K562 (cell line): ENCODE data around the gene IKBKE. TPM values are rescaled to one million over a fixed set of nuclear protein-coding genes. Genes with fewer than 3 reads are reported as not detected.

Experiments used
- ATAC-seq: fragments of 200-7000 bp; cut with Tn5 transposase; 3 replicates; pipeline ENCODE4 v1.9.1; 2020; ENCODE audit warnings: moderate library complexity
- BruUV-seq: library from RNA; stranded (reverse); fragments of 400-500 nt; replicated peaks from 2 replicates; lab custom pipeline; 2021; lab: Mats Ljungman, UMichigan
- CTCF ChIA-PET: fragments of 300-600 bp; formaldehyde crosslinking; extraction: SDS; loops from one replicate; lab custom pipeline; 2021; ENCODE audit warnings: low intra/inter-chr PET ratio; lab: Yijun Ruan, JAX
- POLR2A ChIA-PET: fragments of 300-600, 350-650 bp; sonication (Branson Sonifier 250); formaldehyde crosslinking; extraction: SDS; loops from one replicate; lab custom pipeline; 2021; ENCODE audit warnings: antibody characterized with exemption, inconsistent platforms; lab: Yijun Ruan, JAX
- DNase-seq, 4 experiments: peaks; one replicate each; pipeline versions ENCODE4 v3.0.0 to v3.0.0-alpha.2; 2011 to 2018; ENCODE audit warnings: low spot score in 3 of 4, mixed read lengths in 3 of 4; ENCODE audit errors: extremely low read depth in 1 of 4
- FAIRE-seq: peaks from 2 replicates; lab custom pipeline; 2011; peaks lifted over from hg19 to GRCh38; lab: Jason Lieb, UNC
- H2AFZ ChIP-seq: 2 replicates; pipeline ENCODE4 v1.6.0; 2011; ENCODE audit warnings: low read depth, low read length, control low read depth, inconsistent platforms
- H3K27ac ChIP-seq: fragments of 200-600 bp; 3 replicates; pipeline ENCODE4 v1.8.0; 2011; ENCODE audit warnings: low read depth, mild to moderate bottlenecking, control low read depth, inconsistent platforms, low read length, moderate library complexity, mixed read lengths; ENCODE audit errors: extremely low read depth
- H3K27me3 ChIP-seq, 2 experiments: fragments of 300-600 bp in 1 of 2; 2 replicates in 1 of 2; 3 replicates in 1 of 2; pipeline versions ENCODE4 v1.6.0 to v1.8.0; 2011; ENCODE audit warnings: inconsistent platforms in 2 of 2, low read length in 2 of 2, mild to moderate bottlenecking in 1 of 2, mixed read lengths in 1 of 2, moderate library complexity in 1 of 2; ENCODE audit not compliant: control insufficient read depth in 2 of 2, insufficient read depth in 2 of 2
- H3K36me3 ChIP-seq: fragments of 300-600 bp; 3 replicates; pipeline ENCODE4 v1.8.0; 2011; ENCODE audit warnings: mild to moderate bottlenecking, low read length, inconsistent platforms; ENCODE audit not compliant: control insufficient read depth, insufficient read depth
- H3K4me1 ChIP-seq, 2 experiments: fragments of 200-600 bp in 1 of 2; replicated peaks in 1 of 2; 2 replicates in 1 of 2; 3 replicates in 1 of 2; pipeline versions ENCODE4 v1.5.1 to v1.8.0; 2011; ENCODE audit warnings: inconsistent platforms in 2 of 2, low read length in 2 of 2, mild to moderate bottlenecking in 1 of 2, mixed read lengths in 1 of 2, moderate library complexity in 1 of 2; ENCODE audit not compliant: control insufficient read depth in 2 of 2, insufficient read depth in 2 of 2
- H3K4me2 ChIP-seq: 2 replicates; pipeline ENCODE4 v1.6.1; 2011; ENCODE audit warnings: low read length, control low read depth, inconsistent platforms, mixed read lengths; ENCODE audit not compliant: insufficient read depth
- H3K4me3 ChIP-seq: fragments of 200-600 bp; sonication (generic), shearing (Covaris generic); 2 replicates; pipeline ENCODE4 v1.5.1; 2016; ENCODE audit warnings: control low read depth, inconsistent platforms
- H3K79me2 ChIP-seq: fragments of 200-600 bp; 3 replicates; pipeline ENCODE4 v1.8.0; 2011; ENCODE audit warnings: low read length, inconsistent platforms; ENCODE audit not compliant: control insufficient read depth, insufficient read depth
- H3K9ac ChIP-seq, 2 experiments: 2 replicates each; pipeline versions ENCODE4 v1.6.0 to v1.6.1; 2011; ENCODE audit warnings: low read depth in 2 of 2, low read length in 2 of 2, control low read depth in 1 of 2, inconsistent platforms in 1 of 2, mild to moderate bottlenecking in 1 of 2, mixed read lengths in 1 of 2; ENCODE audit not compliant: insufficient read depth in 1 of 2
- H3K9me1 ChIP-seq: one replicate; pipeline ENCODE4 v1.6.0; 2011; ENCODE audit warnings: inconsistent platforms, mild to moderate bottlenecking, low read length, moderate library complexity; ENCODE audit not compliant: control insufficient read depth, insufficient read depth
- H3K9me3 ChIP-seq: replicated peaks from 2 replicates; pipeline ENCODE4 v1.5.1; 2011; ENCODE audit warnings: low read depth, low read length, inconsistent platforms; ENCODE audit not compliant: control insufficient read depth, insufficient read depth
- H4K20me1 ChIP-seq: replicated peaks from 2 replicates; pipeline ENCODE4 v1.6.1; 2011; ENCODE audit warnings: low read length, inconsistent platforms, mixed read lengths; ENCODE audit not compliant: control insufficient read depth, insufficient read depth
- MAZ ChIP-seq, 2 experiments: fragments of 450-650 bp in 1 of 2; sonication (generic) in 1 of 2; formaldehyde crosslinking; IDR thresholded peaks in 1 of 2; conservative IDR thresholded peaks in 1 of 2; 2 replicates each; pipeline versions ENCODE4 v1.4.0 to v1.5.0; 2020; ENCODE audit warnings: mild to moderate bottlenecking in 1 of 2, missing genetic modification reagents in 1 of 2
- STAG1 ChIP-seq: sonication (generic); formaldehyde crosslinking; IDR thresholded peaks from 2 replicates; pipeline ENCODE4 v1.5.0; 2020; ENCODE audit warnings: missing genetic modification reagents, borderline replicate concordance
- ZNF197 ChIP-seq: fragments of 200-800 bp; sonication (Bioruptor generic); IDR thresholded peaks from 2 replicates; pipeline ENCODE4 v1.6.1; 2016; ENCODE audit warnings: low read depth, missing genetic modification characterization, missing compliant biosample characterization
- ZNF583 ChIP-seq: fragments of 250-450 bp; sonication (Bioruptor Pico); IDR thresholded peaks from 2 replicates; pipeline ENCODE4 v1.4.0; 2020
- WGBS: fragments of 100-300 bp; shearing (Covaris generic); methylation state at CpG from one replicate; pipeline ENCODE4 v1.1.6; 2016; ENCODE audit warnings: low coverage, mixed read lengths; ENCODE audit not compliant: insufficient coverage; ENCODE audit errors: missing lambda C conversion rate; 5-methylcytosine and 5-hydroxymethylcytosine counted together
- in situ Hi-C: fragments of 300-500 bp; cut with MboI; formaldehyde crosslinking; loops from 4 replicates; pipeline ENCODE4 v1.15.0; 2018; ENCODE audit warnings: inconsistent platforms, mixed read lengths
- intact Hi-C: fragments of 100-400 bp; cut with micrococcal nuclease; formaldehyde crosslinking; loops from 2 replicates; pipeline ENCODE4 v1.14.2; 2022
- polyA plus RNA-seq, 8 experiments: library from polyadenylated mRNA; depleted of rRNA in 4 of 8; stranded (reverse) in 5 of 8; unstranded in 3 of 8; fragments of >200 nt; fragmentation: Nextera tagmentation in 2 of 8; fragmentation: Illumina TruSeq in 1 of 8; extraction: Ambion mirVana in 2 of 8; extraction: Trizol in 1 of 8; gene quantifications; 2 replicates each; pipeline versions ENCODE4 v1.2.1 to v1.2.3, GENCODE V29; 2011 to 2014; ENCODE audit warnings: inconsistent platforms in 1 of 8, missing spikeins in 1 of 8
- total RNA-seq, 7 experiments: library from RNA; depleted of rRNA in 6 of 7; stranded (reverse); fragments of >200 nt in 6 of 7; fragmentation: Illumina TruSeq in 2 of 7; extraction: Trizol in 2 of 7; gene quantifications; 2 replicates each; pipeline versions ENCODE4 v1.2.1 to v1.2.3, GENCODE V29; 2011 to 2021; ENCODE audit warnings: low replicate concordance in 1 of 7
- TF ChIP-seq, protein P1 (sequence below): sonication (generic); formaldehyde crosslinking; IDR thresholded peaks from 2 replicates; pipeline ENCODE4 v1.8.0; 2022; ENCODE audit warnings: missing genetic modification reagents, mild to moderate bottlenecking, moderate library complexity, borderline replicate concordance
- TF ChIP-seq, protein P2 (sequence below), 3 experiments: fragments of 200-800 bp in 1 of 3; fragments of 250-450 bp in 1 of 3; fragments of 450-650 bp in 1 of 3; sonication (Bioruptor Pico) in 1 of 3; sonication (Bioruptor generic) in 1 of 3; formaldehyde crosslinking in 1 of 3; IDR thresholded peaks; 2 replicates each; pipeline versions ENCODE4 v1.6.1 to v1.8.0; 2016 to 2022; ENCODE audit warnings: mild to moderate bottlenecking in 2 of 3, missing genetic modification characterization in 2 of 3, missing compliant biosample characterization in 1 of 3, moderate library complexity in 1 of 3
- TF ChIP-seq, protein P3 (sequence below): fragments of 250-450 bp; sonication (Bioruptor Pico); IDR thresholded peaks from 2 replicates; pipeline ENCODE4 v1.4.0; 2020; ENCODE audit warnings: mild to moderate bottlenecking, moderate library complexity
- TF ChIP-seq, protein P4 (sequence below): sonication (generic); IDR thresholded peaks from 2 replicates; pipeline ENCODE4 v1.6.1; 2016

Gene IKBKE
- total and polyA plus RNA-seq, 9 of the 15 experiments (the other 6 are each of a cell fraction or from before 2014, with no cell fraction given), result 2.3 to 9.0 (median 4.8) TPM

DNA sequence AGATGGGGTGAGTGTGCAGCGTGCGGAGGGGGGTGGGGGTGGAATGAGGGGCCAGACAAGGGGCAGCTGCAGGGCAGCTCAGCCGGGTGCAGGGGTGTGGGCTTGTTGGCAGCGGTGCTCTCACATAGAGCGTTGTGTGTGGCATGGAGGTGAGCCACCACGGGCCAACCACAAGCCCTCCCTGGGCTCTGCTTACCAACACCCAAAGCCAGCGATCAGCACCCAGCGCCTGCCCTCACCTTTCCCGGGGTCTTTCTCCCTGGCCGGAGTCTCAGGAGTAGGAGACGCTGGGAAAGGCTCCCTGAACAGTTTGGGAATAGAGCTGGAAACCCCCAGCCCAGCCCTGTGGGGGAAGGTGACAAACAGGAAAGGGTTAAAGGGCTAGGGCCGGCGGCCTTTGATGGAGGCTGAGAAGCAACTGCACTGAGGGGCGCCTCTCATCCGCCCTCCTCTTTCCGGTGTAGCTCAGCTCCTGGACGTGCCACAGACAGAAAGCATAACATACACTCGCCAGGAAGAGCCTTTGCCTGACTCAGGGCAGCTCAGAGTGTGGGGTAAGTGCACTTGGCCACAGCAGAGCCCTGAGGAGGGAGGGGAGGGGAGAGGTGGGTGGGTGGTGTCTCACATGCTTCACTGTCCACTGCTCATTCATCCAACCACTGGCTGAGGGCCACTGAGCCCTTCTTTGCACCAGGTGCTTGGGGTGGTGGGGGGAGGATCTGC, 577 bp downstream of the IKBKE start (continued):
- TF ChIP-seq, protein P1, sequence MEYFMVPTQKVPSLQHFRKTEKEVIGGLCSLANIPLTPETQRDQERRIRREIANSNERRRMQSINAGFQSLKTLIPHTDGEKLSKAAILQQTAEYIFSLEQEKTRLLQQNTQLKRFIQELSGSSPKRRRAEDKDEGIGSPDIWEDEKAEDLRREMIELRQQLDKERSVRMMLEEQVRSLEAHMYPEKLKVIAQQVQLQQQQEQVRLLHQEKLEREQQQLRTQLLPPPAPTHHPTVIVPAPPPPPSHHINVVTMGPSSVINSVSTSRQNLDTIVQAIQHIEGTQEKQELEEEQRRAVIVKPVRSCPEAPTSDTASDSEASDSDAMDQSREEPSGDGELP (CRISPR knock-in tag), result 0 out of 2 replicates have a peak, but pooled peaks have one; percentile 52
- 0 out of 4 replicates have a peak, but pooled peaks of 1 of the 2 experiments have one; percentile 6 for TF ChIP-seq MAZ (CRISPR knock-in tag; conservative IDR thresholded peaks at IDR 0.05 in 1 of 2, IDR thresholded peaks at IDR 0.05 in 1 of 2)
- TF ChIP-seq, all 486 proteins: peak for 11

DNA sequence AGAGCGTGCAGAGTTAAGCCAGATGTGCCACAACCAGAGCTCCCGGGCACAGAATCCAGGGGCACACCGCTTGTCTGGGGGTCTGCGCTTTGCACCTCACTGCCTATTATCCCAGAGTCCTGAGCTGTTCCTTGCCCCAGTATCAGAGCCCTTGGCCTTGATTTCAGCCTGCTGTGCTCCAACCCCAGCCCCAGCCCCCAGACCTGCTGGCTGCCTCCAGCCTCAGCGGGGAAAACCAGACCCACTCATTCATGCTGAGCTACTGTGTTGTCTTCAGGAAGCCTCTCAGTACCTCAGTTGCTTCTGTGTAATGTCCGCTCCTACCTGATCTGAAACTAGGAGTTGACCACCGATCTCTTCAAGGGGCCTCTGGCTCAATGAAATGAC, 1.1 kb downstream of the IKBKE start:
- FAIRE-seq (no peak), DNase-seq (no peak), ATAC-seq (no peak)
- peak overlapping the region; percentile 77; the same call in 1 of the 2 replicates for H3K4me2 ChIP-seq
- ChIA-PET POLR2A (interaction anchor here (1.1 to 1.5 kb wide), 4 partner anchors 12 to 69 kb away, joined by 3 to 5 read pairs (median 4); no protein-coding TSS in a partner anchor), CTCF (no interaction called here)
- no TSS peak for BruUV-seq
- intact Hi-C loops, result loop anchor here (10.0 kb wide), 1 partner anchor 603 kb away; no protein-coding TSS in a partner anchor
- H4K20me1 ChIP-seq, result no peaks in the 10 kb centered on the region
- H3K36me3 ChIP-seq, result no peaks in the 10 kb centered on the region
- no peak overlapping the region for H2AFZ ChIP-seq
- no peaks in the 10 kb centered on the region for H3K9me1 ChIP-seq
- 70% methylated on average over 7 of the region's 7 CpGs for WGBS
- in situ Hi-C loops, result no loop called here
- H3K4me1 ChIP-seq, result peaks cover 22 to 41% of the 10 kb centered on the region in 2 experiments
- peak overlapping the region in 1 of 2 experiments; percentile 89; a peak in 2 of 4 replicates for H3K9ac ChIP-seq
- H3K4me3 ChIP-seq, result no peak overlapping the region
- no peaks in the 10 kb centered on the region for H3K79me2 ChIP-seq
- H3K9me3 ChIP-seq, result no peaks in the 10 kb centered on the region
- no peak overlapping the region for H3K27ac ChIP-seq
- peaks cover 3 to 22% of the 10 kb centered on the region in 2 experiments; a peak in 3 of 5 replicates for H3K27me3 ChIP-seq
- TF ChIP-seq STAG1 (CRISPR knock-in tag) (no peak), ZNF197 (no peak), ZNF583 (CRISPR knock-in tag) (no peak)
- TF ChIP-seq, protein P2, sequence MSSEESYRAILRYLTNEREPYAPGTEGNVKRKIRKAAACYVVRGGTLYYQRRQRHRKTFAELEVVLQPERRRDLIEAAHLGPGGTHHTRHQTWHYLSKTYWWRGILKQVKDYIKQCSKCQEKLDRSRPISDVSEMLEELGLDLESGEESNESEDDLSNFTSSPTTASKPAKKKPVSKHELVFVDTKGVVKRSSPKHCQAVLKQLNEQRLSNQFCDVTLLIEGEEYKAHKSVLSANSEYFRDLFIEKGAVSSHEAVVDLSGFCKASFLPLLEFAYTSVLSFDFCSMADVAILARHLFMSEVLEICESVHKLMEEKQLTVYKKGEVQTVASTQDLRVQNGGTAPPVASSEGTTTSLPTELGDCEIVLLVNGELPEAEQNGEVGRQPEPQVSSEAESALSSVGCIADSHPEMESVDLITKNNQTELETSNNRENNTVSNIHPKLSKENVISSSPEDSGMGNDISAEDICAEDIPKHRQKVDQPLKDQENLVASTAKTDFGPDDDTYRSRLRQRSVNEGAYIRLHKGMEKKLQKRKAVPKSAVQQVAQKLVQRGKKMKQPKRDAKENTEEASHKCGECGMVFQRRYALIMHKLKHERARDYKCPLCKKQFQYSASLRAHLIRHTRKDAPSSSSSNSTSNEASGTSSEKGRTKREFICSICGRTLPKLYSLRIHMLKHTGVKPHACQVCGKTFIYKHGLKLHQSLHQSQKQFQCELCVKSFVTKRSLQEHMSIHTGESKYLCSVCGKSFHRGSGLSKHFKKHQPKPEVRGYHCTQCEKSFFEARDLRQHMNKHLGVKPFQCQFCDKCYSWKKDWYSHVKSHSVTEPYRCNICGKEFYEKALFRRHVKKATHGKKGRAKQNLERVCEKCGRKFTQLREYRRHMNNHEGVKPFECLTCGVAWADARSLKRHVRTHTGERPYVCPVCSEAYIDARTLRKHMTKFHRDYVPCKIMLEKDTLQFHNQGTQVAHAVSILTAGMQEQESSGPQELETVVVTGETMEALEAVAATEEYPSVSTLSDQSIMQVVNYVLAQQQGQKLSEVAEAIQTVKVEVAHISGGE (CRISPR knock-in tag; IDR thresholded peaks at IDR 0.05), result no peak
- TF ChIP-seq, protein P3, sequence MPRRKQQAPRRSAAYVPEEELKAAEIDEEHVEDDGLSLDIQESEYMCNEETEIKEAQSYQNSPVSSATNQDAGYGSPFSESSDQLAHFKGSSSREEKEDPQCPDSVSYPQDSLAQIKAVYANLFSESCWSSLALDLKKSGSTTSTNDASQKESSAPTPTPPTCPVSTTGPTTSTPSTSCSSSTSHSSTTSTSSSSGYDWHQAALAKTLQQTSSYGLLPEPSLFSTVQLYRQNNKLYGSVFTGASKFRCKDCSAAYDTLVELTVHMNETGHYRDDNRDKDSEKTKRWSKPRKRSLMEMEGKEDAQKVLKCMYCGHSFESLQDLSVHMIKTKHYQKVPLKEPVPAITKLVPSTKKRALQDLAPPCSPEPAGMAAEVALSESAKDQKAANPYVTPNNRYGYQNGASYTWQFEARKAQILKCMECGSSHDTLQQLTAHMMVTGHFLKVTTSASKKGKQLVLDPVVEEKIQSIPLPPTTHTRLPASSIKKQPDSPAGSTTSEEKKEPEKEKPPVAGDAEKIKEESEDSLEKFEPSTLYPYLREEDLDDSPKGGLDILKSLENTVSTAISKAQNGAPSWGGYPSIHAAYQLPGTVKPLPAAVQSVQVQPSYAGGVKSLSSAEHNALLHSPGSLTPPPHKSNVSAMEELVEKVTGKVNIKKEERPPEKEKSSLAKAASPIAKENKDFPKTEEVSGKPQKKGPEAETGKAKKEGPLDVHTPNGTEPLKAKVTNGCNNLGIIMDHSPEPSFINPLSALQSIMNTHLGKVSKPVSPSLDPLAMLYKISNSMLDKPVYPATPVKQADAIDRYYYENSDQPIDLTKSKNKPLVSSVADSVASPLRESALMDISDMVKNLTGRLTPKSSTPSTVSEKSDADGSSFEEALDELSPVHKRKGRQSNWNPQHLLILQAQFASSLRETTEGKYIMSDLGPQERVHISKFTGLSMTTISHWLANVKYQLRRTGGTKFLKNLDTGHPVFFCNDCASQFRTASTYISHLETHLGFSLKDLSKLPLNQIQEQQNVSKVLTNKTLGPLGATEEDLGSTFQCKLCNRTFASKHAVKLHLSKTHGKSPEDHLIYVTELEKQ, result no peak
- TF ChIP-seq, protein P4, sequence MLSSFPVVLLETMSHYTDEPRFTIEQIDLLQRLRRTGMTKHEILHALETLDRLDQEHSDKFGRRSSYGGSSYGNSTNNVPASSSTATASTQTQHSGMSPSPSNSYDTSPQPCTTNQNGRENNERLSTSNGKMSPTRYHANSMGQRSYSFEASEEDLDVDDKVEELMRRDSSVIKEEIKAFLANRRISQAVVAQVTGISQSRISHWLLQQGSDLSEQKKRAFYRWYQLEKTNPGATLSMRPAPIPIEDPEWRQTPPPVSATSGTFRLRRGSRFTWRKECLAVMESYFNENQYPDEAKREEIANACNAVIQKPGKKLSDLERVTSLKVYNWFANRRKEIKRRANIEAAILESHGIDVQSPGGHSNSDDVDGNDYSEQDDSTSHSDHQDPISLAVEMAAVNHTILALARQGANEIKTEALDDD, result no peak
